NCI-H2081 (cell line): ENCODE data around the gene COMP.

Experiments
- DNase-seq, 2 experiments: peaks; one replicate each; lab custom pipeline; 2025; lab: John Stamatoyannopoulos, UW

COMP gene

DNA sequence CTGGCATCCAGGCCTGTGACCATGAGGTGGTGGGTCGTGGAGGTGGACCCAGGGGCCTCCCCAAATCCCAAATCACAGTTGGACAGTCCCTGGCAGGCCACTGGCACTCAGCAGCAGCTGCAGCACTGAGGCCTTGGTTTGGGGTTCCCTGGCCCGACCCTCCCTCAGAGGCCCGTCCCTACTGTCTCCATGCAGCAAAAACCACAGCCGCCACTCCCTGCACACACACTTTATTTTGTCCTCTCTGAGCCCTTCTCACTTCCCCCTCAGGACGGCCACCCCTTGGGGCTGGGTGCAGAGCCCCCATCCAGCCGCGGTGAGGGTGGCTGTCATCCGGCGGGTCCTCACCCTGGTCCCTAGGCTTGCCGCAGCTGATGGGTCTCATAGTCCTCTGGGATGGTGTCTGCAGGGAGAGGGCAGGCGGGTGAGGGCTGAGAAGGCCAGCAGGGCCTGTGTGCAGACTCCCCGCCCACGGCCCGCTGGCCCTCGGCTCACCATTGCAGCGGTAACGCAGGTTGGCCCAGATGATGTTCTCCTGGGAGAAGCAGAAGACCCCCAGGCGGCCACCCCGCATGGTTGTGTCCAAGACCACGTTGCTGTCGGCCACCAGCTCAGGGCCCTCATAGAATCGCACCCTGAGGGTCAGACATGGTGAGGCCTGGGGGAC lies 8.4 kb downstream of the COMP start:
- no peak for DNase-seq

DNA sequence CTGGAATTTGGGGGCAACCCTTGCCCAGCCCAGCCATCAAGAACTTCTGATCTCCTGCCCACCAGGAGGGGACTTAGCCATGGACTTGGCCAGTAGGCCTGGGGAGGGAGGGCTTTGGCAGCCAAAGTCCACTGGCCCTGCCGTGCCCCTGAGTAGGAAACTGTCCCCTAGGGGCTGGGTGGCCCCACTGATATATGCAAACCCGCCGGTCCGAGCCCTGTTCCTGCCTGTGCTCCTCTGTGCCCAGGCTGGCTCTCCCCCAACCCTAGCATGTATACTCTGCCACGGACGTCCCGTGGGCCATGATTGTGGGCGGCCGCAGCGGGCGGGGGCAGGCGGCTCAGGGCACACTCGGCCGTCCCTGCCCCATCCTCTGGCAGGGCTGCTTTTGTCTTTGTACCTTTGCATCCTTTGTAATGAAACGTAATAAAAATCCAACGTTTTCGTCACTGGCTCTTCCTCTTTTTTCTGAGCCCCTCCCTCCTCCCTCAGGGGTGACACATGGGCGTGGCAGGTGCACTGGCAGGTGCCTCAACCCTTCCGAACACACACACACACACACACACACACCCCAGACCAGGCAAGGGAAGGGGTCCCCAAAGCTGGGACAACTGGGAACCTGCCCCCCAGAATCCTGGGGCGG lies 9.1 kb downstream of the COMP start:
- no peak for DNase-seq

DNA sequence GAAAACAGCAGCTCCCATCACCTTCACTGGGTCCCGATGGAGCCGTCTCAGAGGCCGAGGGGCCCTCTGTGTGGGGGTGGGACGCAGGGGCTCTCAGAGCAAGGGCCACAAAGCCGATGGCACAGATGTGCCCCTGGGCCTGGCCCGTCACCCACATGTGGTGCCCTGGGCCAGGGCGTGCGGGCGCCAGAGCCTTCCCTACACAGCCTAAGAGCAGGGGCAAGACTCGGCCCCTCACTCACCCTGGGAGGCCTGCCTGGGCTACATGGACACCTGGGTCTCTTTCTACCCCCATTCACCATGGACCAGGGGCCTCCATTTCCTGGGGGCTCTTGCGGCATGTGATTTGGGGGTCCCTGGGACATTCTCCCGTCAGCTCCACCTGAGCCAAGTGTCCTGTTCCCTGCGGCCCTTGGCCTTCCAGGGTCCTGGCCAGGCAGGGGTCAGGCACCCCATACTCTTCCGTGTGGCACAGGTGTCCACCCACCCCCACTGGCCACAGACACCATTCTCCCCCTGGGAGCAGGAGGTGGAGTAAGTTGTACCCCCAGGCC lies 10.0 kb downstream of the COMP start:
- no peak for DNase-seq

DNA sequence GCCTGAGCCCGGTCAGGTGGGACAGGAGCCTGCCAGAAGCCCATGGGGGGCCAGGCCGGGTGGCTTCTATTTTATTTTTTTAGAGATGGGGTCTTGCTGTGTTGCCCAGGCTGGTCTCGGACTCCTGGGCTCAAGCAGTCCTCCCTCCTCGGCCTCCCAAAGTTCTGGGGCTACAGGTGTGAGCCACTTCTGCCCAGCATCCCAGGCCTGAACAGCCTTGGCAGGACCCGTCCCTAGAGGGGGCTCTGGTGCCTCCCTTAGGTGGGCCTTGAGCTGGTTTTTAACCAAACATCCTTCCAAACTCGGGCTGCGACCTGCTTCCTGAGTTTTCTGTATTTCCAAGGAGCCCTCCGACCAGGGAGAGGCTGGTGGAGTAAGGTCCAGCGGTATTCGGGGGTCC lies 10.5 kb downstream of the COMP start:
- no peak for DNase-seq

DNA sequence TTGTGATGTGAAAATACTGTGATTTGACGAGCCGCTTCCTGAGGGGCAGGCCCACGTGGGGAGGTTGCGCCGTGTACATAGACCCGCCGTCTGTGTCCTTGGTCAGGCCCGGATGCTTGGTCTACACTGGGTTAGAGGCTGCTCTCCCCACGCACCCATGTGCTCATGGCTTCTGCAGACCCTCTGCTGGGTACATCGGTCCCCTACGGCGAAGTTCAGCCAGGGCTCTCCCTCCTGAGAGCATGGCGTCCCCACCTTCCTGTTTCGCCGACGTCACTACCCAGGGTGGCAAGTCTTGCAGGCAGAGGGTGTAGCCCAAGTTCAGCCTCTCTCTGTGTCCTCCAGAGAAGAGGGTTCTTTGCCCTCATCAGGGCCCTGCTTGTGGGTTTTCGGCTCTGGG lies 11.0 kb downstream of the COMP start:
- DNase-seq: no peak

DNA sequence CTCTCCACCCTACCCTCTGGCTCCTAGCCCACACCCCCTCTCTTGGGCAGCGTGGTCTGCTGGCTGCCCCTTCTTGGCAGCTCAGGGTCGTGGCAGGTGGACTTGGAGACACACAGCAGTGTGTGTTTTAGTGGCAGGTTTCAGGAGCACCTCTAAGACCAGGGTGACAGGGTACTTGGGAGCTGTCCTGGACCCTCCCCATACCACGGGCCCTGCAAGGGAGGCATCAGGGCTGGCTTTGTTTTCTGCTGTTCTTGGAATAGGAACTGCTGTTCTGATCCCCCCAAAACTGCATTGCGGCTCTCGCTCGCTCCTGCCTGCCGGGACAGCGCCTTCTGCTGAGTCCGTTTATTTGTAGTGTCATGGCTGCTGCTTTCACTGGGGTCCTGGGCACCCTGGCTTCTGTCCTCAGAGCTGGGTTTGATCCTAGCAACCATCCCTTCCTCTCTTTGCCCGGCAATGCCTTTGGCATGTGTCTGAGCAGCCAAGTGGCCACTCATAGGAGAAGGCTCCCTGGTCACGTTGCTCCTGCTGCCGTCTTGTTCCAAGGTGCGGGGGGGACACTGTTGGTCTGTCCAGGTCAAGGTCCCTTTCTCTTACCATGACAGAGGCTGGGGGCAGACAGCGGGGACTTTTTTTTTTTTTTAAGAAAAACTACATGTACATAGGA lies 12.1 kb downstream of the COMP start:
- DNase-seq: no peak

DNA sequence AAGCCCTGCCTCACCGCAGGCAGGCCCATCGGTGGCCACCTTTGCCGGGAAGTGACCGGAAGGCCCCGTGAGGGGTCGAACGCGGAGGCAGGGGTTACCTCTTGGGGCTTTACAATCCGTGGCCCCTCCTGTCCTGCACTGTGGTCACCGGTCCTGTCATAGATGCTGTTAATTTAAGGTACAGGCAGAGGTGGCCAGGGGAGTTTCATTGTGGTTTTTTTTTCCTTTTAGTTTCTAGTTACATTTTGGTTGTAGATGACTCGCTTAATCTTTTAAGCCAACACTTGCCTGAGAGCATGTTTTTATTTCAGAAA lies 13.1 kb downstream of the COMP start:
- no peak for DNase-seq

DNA sequence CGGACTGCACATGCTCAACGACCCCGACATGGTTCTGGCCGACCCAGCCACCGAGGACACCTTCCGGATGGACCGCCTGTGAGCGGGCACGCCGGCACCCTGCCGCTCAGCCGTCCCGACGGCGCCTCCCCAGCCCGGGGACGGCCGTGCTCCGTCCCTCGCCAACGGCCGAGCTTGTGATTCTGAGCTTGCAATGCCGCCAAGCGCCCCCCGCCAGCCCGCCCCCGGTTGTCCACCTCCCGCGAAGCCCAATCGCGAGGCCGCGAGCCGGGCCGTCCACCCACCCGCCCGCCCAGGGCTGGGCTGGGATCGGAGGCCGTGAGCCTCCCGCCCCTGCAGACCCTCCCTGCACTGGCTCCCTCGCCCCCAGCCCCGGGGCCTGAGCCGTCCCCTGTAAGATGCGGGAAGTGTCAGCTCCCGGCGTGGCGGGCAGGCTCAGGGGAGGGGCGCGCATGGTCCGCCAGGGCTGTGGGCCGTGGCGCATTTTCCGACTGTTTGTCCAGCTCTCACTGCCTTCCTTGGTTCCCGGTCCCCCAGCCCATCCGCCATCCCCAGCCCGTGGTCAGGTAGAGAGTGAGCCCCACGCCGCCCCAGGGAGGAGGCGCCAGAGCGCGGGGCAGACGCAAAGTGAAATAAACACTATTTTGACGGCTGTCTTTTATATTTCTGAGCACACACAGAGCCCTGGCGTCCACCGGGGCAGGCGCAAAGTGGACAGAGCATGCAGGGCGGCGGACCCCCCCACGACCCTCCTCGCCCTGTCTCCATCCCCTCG lies 13.6 kb downstream of the COMP start:
- no peak for DNase-seq

DNA sequence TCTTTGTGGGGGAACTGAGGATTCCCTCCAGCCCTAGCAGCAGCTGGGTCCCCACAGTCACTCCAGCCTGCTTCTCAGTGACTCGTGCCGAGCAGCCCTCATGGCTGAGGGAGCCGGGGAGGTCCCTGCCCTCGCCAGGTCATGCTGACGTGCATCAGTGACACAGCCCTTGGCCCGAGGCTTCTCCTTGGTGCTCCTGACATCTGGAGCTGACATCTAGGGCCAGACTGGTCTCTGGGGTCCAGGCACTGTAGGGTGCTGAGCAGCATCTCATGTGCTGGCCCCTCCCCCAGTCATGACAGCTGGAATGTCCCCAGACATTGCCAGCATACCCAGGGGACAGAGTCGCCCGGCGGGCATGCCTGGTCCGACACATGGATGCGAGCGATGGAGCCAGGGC lies 14.4 kb downstream of the COMP start:
- DNase-seq: no peak

DNA sequence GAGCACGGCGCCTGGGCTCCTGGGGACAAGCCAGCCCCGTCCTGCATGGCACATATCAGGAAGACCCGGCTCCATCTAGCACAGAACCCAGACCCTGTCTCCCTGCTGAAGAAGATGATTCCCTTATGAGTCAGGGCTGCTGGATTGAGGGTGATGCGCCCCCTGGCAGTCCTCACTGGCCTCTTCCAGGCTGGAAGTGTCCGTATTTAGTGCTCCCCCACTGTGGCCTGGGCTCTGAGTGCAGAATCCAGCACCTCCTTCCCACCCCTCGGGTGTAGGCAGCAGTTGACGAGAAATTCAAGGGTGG lies 14.9 kb downstream of the COMP start:
- no peak for DNase-seq

DNA sequence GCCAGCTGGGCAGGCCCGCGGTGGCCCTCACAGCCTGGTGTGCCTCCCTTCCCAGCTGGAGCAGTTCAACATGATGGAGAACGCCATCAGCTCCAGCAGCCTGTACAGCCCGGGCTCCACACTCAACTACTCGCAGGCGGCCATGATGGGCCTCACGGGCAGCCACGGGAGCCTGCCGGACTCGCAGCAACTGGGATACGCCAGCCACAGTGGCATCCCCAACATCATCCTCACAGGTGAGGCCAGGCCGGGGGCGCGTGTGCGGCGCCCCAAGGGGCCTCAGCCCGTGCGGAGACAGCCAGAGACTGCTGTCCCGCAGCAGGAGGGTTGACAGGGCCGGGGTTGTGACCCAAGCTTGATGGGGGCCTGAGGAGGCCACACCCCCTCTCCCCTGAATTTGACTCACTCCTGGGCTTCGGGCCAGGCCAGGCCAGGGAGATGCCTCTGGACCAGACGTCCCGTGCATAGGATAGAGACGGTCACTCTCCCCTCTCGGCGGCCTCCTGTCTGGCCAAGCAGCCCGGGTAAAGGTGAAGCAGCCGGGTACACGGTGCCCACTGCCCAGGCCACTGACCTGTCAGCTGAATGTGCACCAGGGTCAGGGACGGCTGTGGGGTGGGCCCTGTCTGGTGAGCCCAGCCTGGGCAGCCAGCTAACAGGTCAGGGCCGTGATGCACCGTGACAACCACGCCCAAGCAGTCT lies 15.4 kb downstream of the COMP start:
- no peak for DNase-seq

DNA sequence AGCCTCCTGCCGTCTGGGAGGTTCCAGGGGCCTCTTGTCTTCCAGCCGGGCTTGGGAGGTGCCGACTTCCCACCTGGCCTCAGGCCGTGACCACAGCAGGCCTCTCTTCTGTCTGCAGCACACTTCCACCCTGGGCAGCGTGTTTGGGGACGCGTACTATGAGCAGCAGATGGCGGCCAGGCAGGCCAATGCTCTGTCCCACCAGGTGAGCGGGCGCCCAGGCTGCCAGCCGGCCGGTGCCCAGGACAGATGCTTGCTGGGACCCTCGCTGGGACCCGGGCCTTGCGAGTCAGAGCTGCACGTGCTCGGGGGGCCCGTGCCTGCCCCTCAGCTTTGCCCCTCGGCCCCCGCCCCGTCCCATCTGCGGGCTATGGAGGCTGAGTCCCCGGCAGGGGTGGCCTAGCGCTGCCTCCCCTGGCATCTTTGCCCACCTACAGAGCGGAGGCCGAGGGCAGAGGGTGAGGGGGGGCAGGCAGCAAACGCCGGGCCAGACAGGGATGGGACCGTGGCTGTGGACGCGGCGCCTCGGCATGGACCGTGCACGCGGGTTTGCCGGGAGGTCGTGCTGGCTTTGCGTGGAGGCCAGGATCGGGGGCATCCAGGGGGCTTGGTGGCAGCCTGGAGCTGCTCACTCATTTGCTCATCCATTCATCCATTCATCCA lies 16.2 kb downstream of the COMP start:
- DNase-seq: no peak

DNA sequence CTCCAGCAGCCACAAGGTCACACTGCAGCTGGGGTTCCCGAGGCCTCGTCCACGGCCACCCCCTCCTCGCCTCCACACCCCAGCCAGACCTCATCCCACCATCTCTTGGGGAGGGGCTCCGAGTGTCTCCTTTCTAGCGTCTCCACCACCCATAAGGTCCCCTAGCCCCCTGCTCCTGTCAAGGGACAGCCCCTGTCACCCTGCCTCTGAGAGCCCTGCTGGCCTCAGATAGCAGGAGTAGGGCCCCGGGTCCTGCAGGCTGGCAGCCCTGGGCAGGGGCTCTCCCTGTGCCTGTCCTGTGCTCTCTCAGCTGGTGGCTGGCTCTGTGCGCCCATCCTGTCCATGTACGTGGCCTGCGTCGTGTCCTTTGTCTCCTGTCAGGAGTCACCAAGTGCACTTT lies 17.0 kb downstream of the COMP start:
- no peak for DNase-seq

DNA sequence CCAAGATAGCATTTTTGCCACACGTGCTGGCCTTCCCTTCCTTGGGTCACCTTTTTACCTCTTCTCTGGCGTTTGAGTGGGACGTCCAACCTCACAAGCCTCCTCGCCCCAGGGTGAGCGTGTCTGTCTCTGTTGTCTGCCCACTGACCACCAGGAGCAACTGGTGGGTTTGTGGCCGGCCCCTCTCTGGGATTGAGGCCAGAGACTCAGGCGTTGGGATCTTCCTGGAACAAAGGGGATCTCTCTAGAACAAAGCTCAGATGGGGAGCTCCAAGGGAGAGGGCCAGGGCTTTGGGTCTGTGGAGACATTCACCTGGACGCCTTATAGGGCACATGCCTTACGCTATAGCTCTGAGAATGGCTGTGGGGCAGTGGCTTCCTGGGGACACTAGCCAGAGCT lies 17.4 kb downstream of the COMP start:
- no peak for DNase-seq

DNA sequence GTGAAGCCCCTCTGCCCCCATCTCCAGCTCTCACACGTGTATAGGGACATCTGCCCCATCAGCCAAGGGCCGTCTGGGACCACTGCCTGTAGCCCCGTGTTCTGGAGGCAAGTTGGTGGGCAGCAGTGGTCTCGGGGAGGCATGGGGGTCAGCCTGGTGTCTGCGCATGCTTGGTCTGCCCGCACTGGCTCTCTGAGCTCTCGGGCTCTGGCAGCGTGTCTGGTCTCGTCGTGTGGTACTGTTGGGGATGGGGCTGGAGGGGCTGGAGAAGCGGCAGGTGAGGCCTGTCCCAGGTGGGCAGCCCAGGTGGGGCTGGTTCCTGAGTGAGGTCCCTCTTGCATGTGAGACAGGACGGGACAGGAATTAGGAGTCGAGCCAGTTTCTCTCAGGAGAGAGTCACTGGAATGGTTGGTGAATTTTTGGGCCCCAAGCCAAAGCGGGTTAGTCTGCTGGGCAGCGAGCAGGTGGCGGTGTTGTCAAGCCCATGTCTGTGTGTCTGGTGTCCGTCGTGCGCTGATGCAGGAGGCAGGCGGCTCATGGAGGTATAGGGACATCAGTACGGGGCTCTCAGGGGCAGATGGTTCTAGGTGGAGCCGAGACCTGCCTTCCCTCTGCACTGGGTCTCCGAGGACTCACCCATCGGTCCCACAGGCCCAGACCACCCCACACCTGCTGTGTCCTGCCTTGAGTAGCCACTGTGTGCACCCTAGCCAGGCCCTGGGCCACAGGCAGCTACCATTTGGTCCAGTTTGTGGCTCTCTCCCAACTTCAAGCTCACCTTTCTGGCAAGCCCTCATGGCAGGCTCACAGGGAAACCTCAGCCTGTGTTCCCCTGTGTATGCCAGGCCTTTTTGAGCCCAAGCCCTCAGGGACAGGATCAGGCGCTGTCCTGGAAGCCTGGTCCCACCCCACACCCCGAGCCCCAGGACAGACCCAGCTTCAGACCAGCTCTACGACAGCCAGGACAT lies 18.2 kb downstream of the COMP start:
- DNase-seq: no peak

DNA sequence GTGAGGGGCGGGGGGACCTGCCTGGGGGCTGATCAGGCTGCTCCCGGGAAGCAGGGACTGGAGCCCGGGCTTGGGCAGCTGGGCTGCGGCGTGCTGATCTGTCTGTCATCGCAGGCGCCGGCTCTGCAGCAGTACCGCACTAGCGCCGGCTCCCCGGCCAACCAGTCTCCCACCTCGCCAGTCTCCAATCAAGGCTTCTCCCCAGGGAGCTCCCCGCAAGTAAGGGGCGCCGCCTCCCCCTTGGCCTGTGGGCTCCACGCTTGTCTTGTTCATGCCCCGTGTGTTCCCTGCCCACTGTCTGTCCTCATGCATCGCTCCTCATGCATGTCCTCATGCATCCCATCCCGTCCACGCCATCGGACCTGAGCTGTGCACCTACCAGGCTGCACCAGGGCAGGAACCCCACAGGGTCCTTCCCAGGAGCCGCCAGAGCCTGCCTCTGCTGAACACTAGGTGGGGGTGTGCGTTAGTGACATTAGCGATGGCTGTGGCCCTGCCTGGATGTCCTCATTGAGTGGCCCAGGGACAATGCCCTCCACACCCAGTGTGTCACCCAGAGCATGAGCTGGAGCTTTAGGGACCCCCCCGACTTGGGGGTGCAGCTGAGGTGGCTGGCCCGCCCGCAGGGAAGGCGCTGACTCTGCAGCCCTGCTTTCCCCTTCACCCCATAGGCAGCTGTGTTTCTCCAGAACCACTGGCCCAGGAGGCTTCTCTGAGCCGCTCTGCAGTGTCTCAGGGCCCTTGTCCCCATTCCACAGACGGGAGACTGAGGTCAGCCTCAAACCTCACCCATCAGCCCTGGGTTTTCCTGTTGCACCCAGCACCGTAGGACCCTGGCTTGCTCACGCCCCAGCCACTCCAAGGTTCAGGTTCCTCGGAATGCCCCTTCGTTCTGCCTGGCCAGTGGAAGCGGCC lies 19.5 kb downstream of the COMP start:
- DNase-seq: no peak

DNA sequence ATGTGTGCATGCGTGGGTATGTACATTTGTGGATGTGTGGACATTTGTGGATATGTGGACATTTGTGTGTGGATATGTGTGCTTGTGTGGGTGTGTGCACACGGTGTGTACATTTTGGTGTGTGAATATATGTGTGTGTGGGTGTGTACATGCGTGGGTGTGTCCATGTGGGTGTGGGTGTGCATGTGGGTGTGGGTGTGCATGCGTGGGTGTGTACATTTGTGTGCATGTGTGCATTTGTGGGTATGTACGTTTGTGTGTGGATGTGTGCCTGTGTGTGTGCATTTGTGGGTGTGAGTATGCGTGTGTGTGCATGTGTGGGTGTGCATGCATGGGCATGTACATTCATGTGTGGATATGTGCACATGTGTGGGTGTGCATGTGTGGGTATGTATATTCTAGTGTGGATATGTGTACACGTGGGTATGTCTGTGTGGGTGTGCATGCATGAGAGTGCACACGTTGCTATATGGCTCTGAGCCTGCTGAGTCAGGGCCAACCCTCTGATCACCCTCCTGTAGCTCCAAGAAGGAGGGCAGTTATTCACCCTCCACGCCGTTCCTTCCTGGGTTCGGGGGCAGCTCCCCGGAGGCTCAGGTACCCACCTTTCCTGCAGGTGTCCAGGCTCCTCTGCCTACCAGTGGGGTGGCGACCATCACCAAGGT lies 20.3 kb downstream of the COMP start:
- DNase-seq: no peak

DNA sequence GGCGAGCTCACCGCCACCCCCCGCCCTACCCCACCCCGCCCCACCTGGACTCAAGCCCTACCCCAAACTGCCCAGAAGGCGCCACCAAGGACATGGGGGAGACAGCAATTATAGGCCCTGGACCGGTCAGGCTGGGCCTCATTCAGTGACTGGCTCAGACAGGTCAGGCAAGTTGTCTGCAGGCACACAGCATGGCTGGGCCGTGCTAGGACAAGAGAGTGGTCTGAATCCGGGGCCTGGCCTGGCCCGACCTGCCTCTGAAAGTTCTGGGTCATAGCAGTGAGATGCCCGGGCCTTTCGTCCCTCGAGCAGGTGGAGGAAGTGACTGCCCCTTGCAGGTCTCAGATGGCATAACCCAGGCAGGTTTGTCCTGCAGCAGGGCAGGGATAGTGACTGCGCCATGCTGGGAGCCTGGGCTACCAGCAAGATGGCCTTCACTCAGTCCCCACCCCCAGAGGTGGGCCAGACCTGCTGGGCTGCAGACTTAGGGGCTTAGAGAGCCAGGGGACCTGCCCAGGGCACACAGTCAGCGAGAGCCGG lies 21.0 kb downstream of the COMP start:
- no peak for DNase-seq
